ACC112 (cell line): ENCODE measurements around the gene PRKCE.

ENCODE experiments used
- H2AFZ ChIP-seq: fragments of 200-600 bp; sonication (generic); one replicate; pipeline ENCODE4 v1.6.0; 2017; ENCODE audit warnings: antibody characterized with exemption, low read length; ENCODE audit not compliant: unreplicated experiment
- H3K27ac ChIP-seq: fragments of 200-600 bp; sonication (generic); 2 replicates; pipeline ENCODE4 v1.5.1; 2014; ENCODE audit warnings: low read depth, mild to moderate bottlenecking, antibody characterized with exemption, low read length, moderate library complexity
- H3K27me3 ChIP-seq: fragments of 200-600 bp; sonication (generic); 2 replicates; pipeline ENCODE4 v1.6.1; 2014; ENCODE audit warnings: mild to moderate bottlenecking, antibody characterized with exemption, low read length, moderate library complexity, mixed read lengths; ENCODE audit not compliant: insufficient read depth
- H3K36me3 ChIP-seq: fragments of 200-600 bp; sonication (generic); 2 replicates; pipeline ENCODE4 v1.6.1; 2016; ENCODE audit warnings: mild to moderate bottlenecking, antibody characterized with exemption, low read length, moderate library complexity, mixed read lengths; ENCODE audit not compliant: insufficient read depth
- H3K4me1 ChIP-seq: fragments of 200-600 bp; sonication (generic); one replicate; pipeline ENCODE4 v1.6.1; 2016; ENCODE audit warnings: low read length, mixed read lengths; ENCODE audit not compliant: insufficient read depth, unreplicated experiment, control insufficient read depth
- H3K4me3 ChIP-seq: fragments of 200-600 bp; sonication (generic); 2 replicates; pipeline ENCODE4 v1.5.1; 2014; ENCODE audit warnings: mild to moderate bottlenecking, low read depth, low read length
- H3K79me2 ChIP-seq: fragments of 200-600 bp; sonication (generic); one replicate; pipeline ENCODE4 v1.6.0; 2016; ENCODE audit warnings: low read length; ENCODE audit not compliant: control insufficient read depth, unreplicated experiment, insufficient read depth

The PRKCE gene

GRCh38 chr2:46032996-46033395 lies 381.5 kb downstream of the PRKCE start:
- Histone ChIP-seq H3K27ac (no peak overlapping the region), H3K4me3 (no peak overlapping the region), H3K4me1 (peaks cover 6% of the 10 kb centered on the region), H2AFZ (no peak overlapping the region), H3K27me3 (no peaks in the 10 kb centered on the region), H3K36me3 (no peaks in the 10 kb centered on the region; the same call in 1 of the 2 replicates), H3K79me2 (no peaks in the 10 kb centered on the region)

GRCh38 chr2:46034535-46034934 lies 383.1 kb downstream of the PRKCE start:
- Histone ChIP-seq H3K27ac (no peak overlapping the region), H3K36me3 (no peaks in the 10 kb centered on the region; the same call in 1 of the 2 replicates)

GRCh38 chr2:46036929-46037328 lies 385.5 kb downstream of the PRKCE start:
- Histone ChIP-seq H3K79me2 (no peaks in the 10 kb centered on the region), H3K4me3 (no peak overlapping the region), H3K4me1 (no peaks in the 10 kb centered on the region), H3K27me3 (no peaks in the 10 kb centered on the region), H3K27ac (no peak overlapping the region), H3K36me3 (no peaks in the 10 kb centered on the region; the same call in 1 of the 2 replicates), H2AFZ (no peak overlapping the region)

More at GRCh38 chr2:46034535-46034934, 383.1 kb downstream of the PRKCE start:
- no peaks in the 10 kb centered on the region for H3K27me3 ChIP-seq
- no peak overlapping the region for H2AFZ ChIP-seq
- no peak overlapping the region for H3K4me3 ChIP-seq
- peaks cover 2% of the 10 kb centered on the region for H3K4me1 ChIP-seq
- H3K79me2 ChIP-seq = no peaks in the 10 kb centered on the region

- H3K27ac ChIP-seq = no peak overlapping the region
- no peaks in the 10 kb centered on the region for H3K4me1 ChIP-seq
- H3K27me3 ChIP-seq = no peaks in the 10 kb centered on the region
- H2AFZ ChIP-seq = no peak overlapping the region
- H3K36me3 ChIP-seq = no peaks in the 10 kb centered on the region
- no peaks in the 10 kb centered on the region for H3K79me2 ChIP-seq
- no peak overlapping the region for H3K4me3 ChIP-seq
Measured at GRCh38 chr2:46039543-46040303, 388.2 kb downstream of the PRKCE start.

GRCh38 chr2:46040563-46041155 lies 389.2 kb downstream of the PRKCE start:
- H2AFZ ChIP-seq = no peak overlapping the region
- H3K27ac ChIP-seq = no peak overlapping the region
- H3K4me1 ChIP-seq = no peaks in the 10 kb centered on the region
- no peaks in the 10 kb centered on the region for H3K27me3 ChIP-seq
- H3K36me3 ChIP-seq = no peaks in the 10 kb centered on the region
- no peaks in the 10 kb centered on the region for H3K79me2 ChIP-seq
- H3K4me3 ChIP-seq = no peak overlapping the region

- Histone ChIP-seq H3K4me1 (no peaks in the 10 kb centered on the region), H3K36me3 (no peaks in the 10 kb centered on the region), H3K27ac (no peak overlapping the region), H3K27me3 (no peaks in the 10 kb centered on the region), H2AFZ (no peak overlapping the region), H3K4me3 (no peak overlapping the region), H3K79me2 (no peaks in the 10 kb centered on the region)
Measured at GRCh38 chr2:46041434-46041833, 390.0 kb downstream of the PRKCE start.

GRCh38 chr2:46042207-46042637 lies 390.7 kb downstream of the PRKCE start:
- Histone ChIP-seq H3K79me2 (no peaks in the 10 kb centered on the region), H3K27ac (no peak overlapping the region), H3K4me1 (no peaks in the 10 kb centered on the region), H3K27me3 (no peaks in the 10 kb centered on the region), H3K4me3 (no peak overlapping the region), H2AFZ (no peak overlapping the region), H3K36me3 (no peaks in the 10 kb centered on the region)

- H3K4me3 ChIP-seq = no peak overlapping the region
- H3K36me3 ChIP-seq = no peaks in the 10 kb centered on the region
- no peak overlapping the region for H2AFZ ChIP-seq
- no peaks in the 10 kb centered on the region for H3K79me2 ChIP-seq
- no peaks in the 10 kb centered on the region for H3K4me1 ChIP-seq
- H3K27ac ChIP-seq = no peak overlapping the region
- no peaks in the 10 kb centered on the region for H3K27me3 ChIP-seq
Measured at GRCh38 chr2:46042711-46043110, 391.2 kb downstream of the PRKCE start.

- H3K79me2 ChIP-seq = no peaks in the 10 kb centered on the region
- H3K27me3 ChIP-seq = no peaks in the 10 kb centered on the region
- no peak overlapping the region for H3K27ac ChIP-seq
- H2AFZ ChIP-seq = no peak overlapping the region
- H3K4me3 ChIP-seq = no peak overlapping the region
- no peaks in the 10 kb centered on the region for H3K4me1 ChIP-seq
- H3K36me3 ChIP-seq = no peaks in the 10 kb centered on the region
Measured at GRCh38 chr2:46045888-46046287, 394.4 kb downstream of the PRKCE start.

- Histone ChIP-seq H3K36me3 (no peaks in the 10 kb centered on the region), H3K4me1 (no peaks in the 10 kb centered on the region), H3K27me3 (no peaks in the 10 kb centered on the region), H2AFZ (no peak overlapping the region), H3K79me2 (no peaks in the 10 kb centered on the region), H3K27ac (no peak overlapping the region), H3K4me3 (no peak overlapping the region)
Measured at GRCh38 chr2:46047290-46047689, 395.8 kb downstream of the PRKCE start.

GRCh38 chr2:46048693-46049092 lies 397.2 kb downstream of the PRKCE start:
- Histone ChIP-seq H3K79me2 (no peaks in the 10 kb centered on the region), H3K27ac (no peak overlapping the region), H3K4me1 (no peaks in the 10 kb centered on the region), H3K4me3 (no peak overlapping the region), H3K27me3 (no peaks in the 10 kb centered on the region), H3K36me3 (no peaks in the 10 kb centered on the region), H2AFZ (no peak overlapping the region)
